ENCODE results near the gene RILPL2. TPM values are rescaled to one million over a fixed set of nuclear protein-coding genes. Genes with fewer than 3 reads are reported as not detected.

Gene RILPL2
- total RNA-seq, 1 experiment from 2014 or later: 1.1 TPM

DNA sequence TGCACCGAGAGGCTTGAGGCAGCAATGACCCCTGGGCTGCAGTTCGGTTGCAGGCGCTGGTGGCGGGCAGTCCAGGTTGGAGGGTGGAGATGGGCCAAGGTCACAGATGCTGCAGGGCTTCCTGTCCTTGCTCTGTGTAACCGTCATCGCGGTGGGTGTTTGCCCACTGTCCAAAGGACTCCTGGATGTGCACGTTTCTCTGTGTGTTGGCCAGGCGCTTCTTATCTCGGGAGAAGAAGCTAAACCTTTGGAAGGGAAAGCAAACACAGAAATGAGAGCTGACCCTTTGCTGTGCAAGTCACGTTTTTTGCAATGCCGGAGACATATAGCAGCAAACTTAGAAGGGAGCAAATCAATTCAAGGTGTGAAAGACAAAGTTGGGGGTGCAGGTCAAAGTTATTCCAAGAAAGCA, 36.0 kb upstream of the RILPL2 start:
- Mint-ChIP-seq H3K9me3 (no peaks in the 10 kb centered on the region), H3K36me3 (peaks cover 12% of the 10 kb centered on the region; the same call in 1 of the 2 replicates), H3K4me1 (no peaks in the 10 kb centered on the region), H3K27me3 (ENCODE audit: low read depth) (no peaks in the 10 kb centered on the region), H3K27ac (no peak overlapping the region), H3K4me3 (no peak overlapping the region)
- ChIA-PET POLR2A (no interaction called here), CTCF (no interaction called here)
- no peak for TF ChIP-seq HMGA2 (CRISPR knock-in tag; IDR thresholded peaks at IDR 0.05)
- TF ChIP-seq, protein P1, sequence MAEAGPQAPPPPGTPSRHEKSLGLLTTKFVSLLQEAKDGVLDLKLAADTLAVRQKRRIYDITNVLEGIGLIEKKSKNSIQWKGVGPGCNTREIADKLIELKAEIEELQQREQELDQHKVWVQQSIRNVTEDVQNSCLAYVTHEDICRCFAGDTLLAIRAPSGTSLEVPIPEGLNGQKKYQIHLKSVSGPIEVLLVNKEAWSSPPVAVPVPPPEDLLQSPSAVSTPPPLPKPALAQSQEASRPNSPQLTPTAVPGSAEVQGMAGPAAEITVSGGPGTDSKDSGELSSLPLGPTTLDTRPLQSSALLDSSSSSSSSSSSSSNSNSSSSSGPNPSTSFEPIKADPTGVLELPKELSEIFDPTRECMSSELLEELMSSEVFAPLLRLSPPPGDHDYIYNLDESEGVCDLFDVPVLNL (CRISPR knock-in tag; IDR thresholded peaks at IDR 0.05; ENCODE audit: borderline replicate concordance, low read depth): no peak
- DNase-seq (ENCODE audit: low spot score) (no peak), ATAC-seq (no peak)

DNA sequence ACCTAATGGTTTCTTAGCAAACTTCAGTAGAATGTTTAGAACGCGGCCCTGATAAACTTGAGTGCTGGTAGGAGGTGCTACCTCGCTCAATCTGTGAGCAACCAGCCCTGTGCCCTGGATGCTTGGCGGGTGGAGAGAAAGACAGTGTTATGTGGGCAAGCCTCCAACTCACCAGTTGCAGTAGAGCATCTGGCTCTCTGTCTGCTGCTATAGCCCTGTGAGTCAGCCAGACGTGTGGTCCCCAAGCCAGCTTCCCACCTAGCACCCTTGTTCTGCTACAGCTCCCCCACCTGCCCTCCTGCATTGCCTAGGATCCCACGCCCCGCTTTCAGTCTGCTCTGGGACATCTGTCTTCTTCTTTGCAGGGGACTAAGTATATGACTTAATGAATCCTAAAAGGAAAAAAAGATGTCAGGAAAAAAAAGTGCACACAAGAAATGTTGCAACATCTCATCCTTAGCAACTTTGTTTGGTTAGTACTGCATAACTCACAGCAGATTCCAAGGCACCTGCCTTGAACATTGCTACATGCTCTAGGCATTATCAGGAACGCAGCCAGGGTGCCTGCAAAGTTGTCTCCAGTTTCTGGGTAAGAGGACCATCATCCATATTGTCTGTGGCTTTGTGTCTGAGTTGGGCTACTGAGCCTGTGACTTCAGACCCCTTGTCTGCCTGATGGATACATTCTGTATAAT, 35.0 kb upstream of the RILPL2 start:
- no peak for ATAC-seq
- CTCF ChIA-PET: no interaction called here
- H3K27me3 Mint-ChIP-seq (ENCODE audit: low read depth): no peaks in the 10 kb centered on the region
- no peak for DNase-seq (ENCODE audit: low spot score)
- TF ChIP-seq RORB (CRISPR knock-in tag; IDR thresholded peaks at IDR 0.05) (no peak), NFE2L1 (CRISPR knock-in tag; IDR thresholded peaks at IDR 0.05) (no peak), NR2C2 (CRISPR knock-in tag; IDR thresholded peaks at IDR 0.05) (no peak)
- TF ChIP-seq, protein P2, sequence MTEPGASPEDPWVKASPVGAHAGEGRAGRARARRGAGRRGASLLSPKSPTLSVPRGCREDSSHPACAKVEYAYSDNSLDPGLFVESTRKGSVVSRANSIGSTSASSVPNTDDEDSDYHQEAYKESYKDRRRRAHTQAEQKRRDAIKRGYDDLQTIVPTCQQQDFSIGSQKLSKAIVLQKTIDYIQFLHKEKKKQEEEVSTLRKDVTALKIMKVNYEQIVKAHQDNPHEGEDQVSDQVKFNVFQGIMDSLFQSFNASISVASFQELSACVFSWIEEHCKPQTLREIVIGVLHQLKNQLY (CRISPR knock-in tag; IDR thresholded peaks at IDR 0.05): no peak
- no peaks in the 10 kb centered on the region for H3K9me3 Mint-ChIP-seq
- no peaks in the 10 kb centered on the region for H3K4me1 Mint-ChIP-seq
- POLR2A ChIA-PET: no interaction called here
- no peak overlapping the region for H3K4me3 Mint-ChIP-seq
- peaks cover 12% of the 10 kb centered on the region; the same call in 1 of the 2 replicates for H3K36me3 Mint-ChIP-seq
- H3K27ac Mint-ChIP-seq: no peak overlapping the region

DNA sequence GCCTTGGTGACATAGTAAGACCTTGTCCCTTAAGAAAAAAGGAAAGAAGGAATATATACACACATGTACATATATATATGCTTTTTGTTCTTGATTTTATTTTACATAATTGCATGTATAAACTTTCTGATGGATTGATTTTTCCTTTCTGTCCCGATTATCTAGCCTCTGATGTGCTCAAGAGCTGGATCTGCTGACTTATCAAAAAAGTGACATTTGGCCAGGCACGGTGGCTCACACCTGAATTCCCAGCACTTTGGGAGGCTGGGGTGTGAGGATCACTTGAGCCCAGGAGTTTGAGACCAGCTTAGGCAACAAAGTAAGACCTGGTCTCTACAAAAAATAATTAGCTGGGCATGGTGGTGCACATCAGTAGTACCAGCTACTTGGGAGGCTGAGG, 33.5 kb upstream of the RILPL2 start:
- DNase-seq (ENCODE audit: low spot score) (no peak), ATAC-seq (no peak)
- POLR2A ChIA-PET: no interaction called here
- Mint-ChIP-seq H3K36me3 (peaks cover 22% of the 10 kb centered on the region), H3K4me3 (no peak overlapping the region), H3K27ac (no peak overlapping the region), H3K27me3 (ENCODE audit: low read depth) (no peaks in the 10 kb centered on the region), H3K4me1 (no peaks in the 10 kb centered on the region), H3K9me3 (no peaks in the 10 kb centered on the region)
- TF ChIP-seq ZNF671 (CRISPR knock-in tag; IDR thresholded peaks at IDR 0.05) (no peak), FOXJ3 (CRISPR knock-in tag; IDR thresholded peaks at IDR 0.05; ENCODE audit: borderline replicate concordance) (no peak), JAZF1 (CRISPR knock-in tag; IDR thresholded peaks at IDR 0.05) (no peak), FOXP1 (CRISPR knock-in tag; IDR thresholded peaks at IDR 0.05; ENCODE audit: borderline replicate concordance) (no peak)
- TF ChIP-seq, protein P2 (CRISPR knock-in tag; IDR thresholded peaks at IDR 0.05): no peak
- TF ChIP-seq, protein P3, sequence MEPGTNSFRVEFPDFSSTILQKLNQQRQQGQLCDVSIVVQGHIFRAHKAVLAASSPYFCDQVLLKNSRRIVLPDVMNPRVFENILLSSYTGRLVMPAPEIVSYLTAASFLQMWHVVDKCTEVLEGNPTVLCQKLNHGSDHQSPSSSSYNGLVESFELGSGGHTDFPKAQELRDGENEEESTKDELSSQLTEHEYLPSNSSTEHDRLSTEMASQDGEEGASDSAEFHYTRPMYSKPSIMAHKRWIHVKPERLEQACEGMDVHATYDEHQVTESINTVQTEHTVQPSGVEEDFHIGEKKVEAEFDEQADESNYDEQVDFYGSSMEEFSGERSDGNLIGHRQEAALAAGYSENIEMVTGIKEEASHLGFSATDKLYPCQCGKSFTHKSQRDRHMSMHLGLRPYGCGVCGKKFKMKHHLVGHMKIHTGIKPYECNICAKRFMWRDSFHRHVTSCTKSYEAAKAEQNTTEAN (CRISPR knock-in tag; IDR thresholded peaks at IDR 0.05): no peak
- CTCF ChIA-PET: no interaction called here

DNA sequence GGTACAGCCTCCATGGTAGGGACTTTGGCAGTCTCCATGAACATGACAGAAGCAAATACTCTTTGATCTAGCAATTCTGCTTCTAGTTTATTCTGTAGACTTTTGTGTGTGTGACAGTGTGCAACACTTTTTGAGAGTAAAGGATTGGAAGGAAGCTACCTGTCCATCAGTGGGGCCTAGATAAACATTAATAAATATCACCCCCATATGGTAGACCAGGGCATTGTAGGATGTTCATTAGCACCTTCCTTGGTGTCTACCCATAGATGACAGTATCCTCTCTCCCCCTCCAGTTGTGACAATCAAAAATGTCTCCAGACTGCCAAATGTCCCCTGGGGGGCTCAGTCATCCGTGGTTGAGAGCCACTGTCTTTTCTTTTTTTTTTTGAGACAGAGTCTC, 32.3 kb upstream of the RILPL2 start:
- CTCF ChIA-PET: no interaction called here
- POLR2A ChIA-PET: interaction anchor here (0.6 kb wide), 1 partner anchor 181 kb away, joined by 3 read pairs; no protein-coding TSS in a partner anchor
- TF ChIP-seq, protein P1 (CRISPR knock-in tag; IDR thresholded peaks at IDR 0.05; ENCODE audit: borderline replicate concordance, low read depth): no peak
- TF ChIP-seq, protein P4, sequence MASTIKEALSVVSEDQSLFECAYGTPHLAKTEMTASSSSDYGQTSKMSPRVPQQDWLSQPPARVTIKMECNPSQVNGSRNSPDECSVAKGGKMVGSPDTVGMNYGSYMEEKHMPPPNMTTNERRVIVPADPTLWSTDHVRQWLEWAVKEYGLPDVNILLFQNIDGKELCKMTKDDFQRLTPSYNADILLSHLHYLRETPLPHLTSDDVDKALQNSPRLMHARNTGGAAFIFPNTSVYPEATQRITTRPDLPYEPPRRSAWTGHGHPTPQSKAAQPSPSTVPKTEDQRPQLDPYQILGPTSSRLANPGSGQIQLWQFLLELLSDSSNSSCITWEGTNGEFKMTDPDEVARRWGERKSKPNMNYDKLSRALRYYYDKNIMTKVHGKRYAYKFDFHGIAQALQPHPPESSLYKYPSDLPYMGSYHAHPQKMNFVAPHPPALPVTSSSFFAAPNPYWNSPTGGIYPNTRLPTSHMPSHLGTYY (CRISPR knock-in tag; IDR thresholded peaks at IDR 0.05): no peak
- no peak for TF ChIP-seq SMAD3 (CRISPR knock-in tag; IDR thresholded peaks at IDR 0.05; ENCODE audit: borderline replicate concordance)
- TF ChIP-seq ZBTB21 (CRISPR knock-in tag; IDR thresholded peaks at IDR 0.05; ENCODE audit: borderline replicate concordance): no peak
- no peak for TF ChIP-seq ZNF219 (CRISPR knock-in tag; IDR thresholded peaks at IDR 0.05; ENCODE audit: borderline replicate concordance)
- TF ChIP-seq OVOL2 (CRISPR knock-in tag; IDR thresholded peaks at IDR 0.05; ENCODE audit: borderline replicate concordance): no peak
- no peak for TF ChIP-seq FOXK1 (CRISPR knock-in tag; IDR thresholded peaks at IDR 0.05)
- TF ChIP-seq JUN (CRISPR knock-in tag; IDR thresholded peaks at IDR 0.05): no peak
- TF ChIP-seq, protein P5, sequence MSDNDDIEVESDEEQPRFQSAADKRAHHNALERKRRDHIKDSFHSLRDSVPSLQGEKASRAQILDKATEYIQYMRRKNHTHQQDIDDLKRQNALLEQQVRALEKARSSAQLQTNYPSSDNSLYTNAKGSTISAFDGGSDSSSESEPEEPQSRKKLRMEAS (CRISPR knock-in tag; IDR thresholded peaks at IDR 0.05): no peak
- TF ChIP-seq ZNF423 (CRISPR knock-in tag; IDR thresholded peaks at IDR 0.05): no peak
- no peak for TF ChIP-seq NR3C1 (CRISPR knock-in tag; conservative IDR thresholded peaks at IDR 0.05; ENCODE audit: low read depth)
- no peak for TF ChIP-seq ZNF232 (CRISPR knock-in tag; IDR thresholded peaks at IDR 0.05)
- no peak for TF ChIP-seq KAT7 (CRISPR knock-in tag; IDR thresholded peaks at IDR 0.05; ENCODE audit: borderline replicate concordance)
- TF ChIP-seq ETV6 (CRISPR knock-in tag; IDR thresholded peaks at IDR 0.05): no peak

More for the DNA sequence above, 32.3 kb upstream of the RILPL2 start:
- Mint-ChIP-seq H3K27ac (no peak overlapping the region), H3K9me3 (no peaks in the 10 kb centered on the region), H3K4me1 (no peaks in the 10 kb centered on the region), H3K4me3 (no peak overlapping the region), H3K27me3 (ENCODE audit: low read depth) (no peaks in the 10 kb centered on the region), H3K36me3 (peaks cover 22% of the 10 kb centered on the region)
- DNase-seq (ENCODE audit: low spot score) (no peak), ATAC-seq (no peak)
